Skeletal muscle satellite cell (primary cell): ENCODE data around the gene FHIT.
"Not testable (repeated sequence)": the region's sequence is repeated elsewhere in the genome, so short reads cannot be mapped to it uniquely, and the experiment has no call there.

Source experiments
- H3K27me3 ChIP-seq: 2 replicates; pipeline ENCODE4 v1.7.0; 2013; ENCODE audit warnings: low read length; ENCODE audit not compliant: control insufficient read depth, insufficient read depth
- H3K36me3 ChIP-seq: 2 replicates; pipeline ENCODE4 v1.7.0; 2013; ENCODE audit warnings: mild to moderate bottlenecking, control low read depth, low read length; ENCODE audit not compliant: insufficient read depth
- H3K4me1 ChIP-seq: 2 replicates; pipeline ENCODE4 v1.7.0; 2013; ENCODE audit warnings: low read length; ENCODE audit not compliant: control insufficient read depth, insufficient read depth
- H3K4me2 ChIP-seq: 2 replicates; pipeline ENCODE4 v1.7.0; 2013; ENCODE audit warnings: mild to moderate bottlenecking, low read length
- H3K4me3 ChIP-seq: 2 replicates; pipeline ENCODE4 v1.7.0; 2013; ENCODE audit warnings: low read length
- H3K9ac ChIP-seq: 2 replicates; pipeline ENCODE4 v1.7.0; 2013; ENCODE audit warnings: mild to moderate bottlenecking, low read depth, low read length, moderate library complexity
- H3K9me3 ChIP-seq: replicated peaks from 2 replicates; pipeline ENCODE4 v1.7.0; 2013; ENCODE audit warnings: mild to moderate bottlenecking, control low read depth, low read length

Gene FHIT

GRCh38 chr3:61073566-61074165, 177.6 kb downstream of the FHIT start:
- H3K9ac ChIP-seq, result no peak overlapping the region

GRCh38 chr3:61068084-61068483, 183.2 kb downstream of the FHIT start:
- no peak overlapping the region for H3K4me2 ChIP-seq
- H3K9ac ChIP-seq, result no peak overlapping the region
- H3K36me3 ChIP-seq, result no peaks in the 10 kb centered on the region
- H3K4me3 ChIP-seq, result no peak overlapping the region
- H3K4me1 ChIP-seq, result no peaks in the 10 kb centered on the region
- H3K9me3 ChIP-seq, result no peaks in the 10 kb centered on the region
- no peaks in the 10 kb centered on the region for H3K27me3 ChIP-seq

More at GRCh38 chr3:61073566-61074165, 177.6 kb downstream of the FHIT start:
- Histone ChIP-seq H3K27me3 (no peaks in the 10 kb centered on the region), H3K4me3 (no peak overlapping the region), H3K9me3 (no peaks in the 10 kb centered on the region), H3K4me1 (no peaks in the 10 kb centered on the region), H3K4me2 (no peak overlapping the region), H3K36me3 (no peaks in the 10 kb centered on the region)

- Histone ChIP-seq H3K36me3 (no peaks in the 10 kb centered on the region), H3K9me3 (no peaks in the 10 kb centered on the region), H3K4me2 (no peak overlapping the region), H3K4me1 (no peaks in the 10 kb centered on the region), H3K9ac (no peak overlapping the region), H3K4me3 (no peak overlapping the region), H3K27me3 (no peaks in the 10 kb centered on the region)
Measured at GRCh38 chr3:61066800-61067199, 184.5 kb downstream of the FHIT start.

- not testable (repeated sequence) for H3K27me3 ChIP-seq, H3K4me3 ChIP-seq, H3K9ac ChIP-seq, H3K36me3 ChIP-seq, H3K4me1 ChIP-seq, H3K4me2 ChIP-seq, H3K9me3 ChIP-seq
Measured at GRCh38 chr3:61066222-61066621, 185.0 kb downstream of the FHIT start.

GRCh38 chr3:61065451-61066011, 185.7 kb downstream of the FHIT start:
- Histone ChIP-seq H3K9me3 (no peaks in the 10 kb centered on the region), H3K4me1 (no peaks in the 10 kb centered on the region), H3K4me2 (no peak overlapping the region), H3K27me3 (no peaks in the 10 kb centered on the region), H3K9ac (no peak overlapping the region), H3K4me3 (no peak overlapping the region), H3K36me3 (no peaks in the 10 kb centered on the region)

GRCh38 chr3:61061092-61061723, 190.0 kb downstream of the FHIT start:
- Histone ChIP-seq H3K4me3 (no peak overlapping the region), H3K4me2 (no peak overlapping the region), H3K9ac (no peak overlapping the region), H3K4me1 (no peaks in the 10 kb centered on the region), H3K36me3 (no peaks in the 10 kb centered on the region), H3K27me3 (no peaks in the 10 kb centered on the region), H3K9me3 (no peaks in the 10 kb centered on the region)

- H3K36me3 ChIP-seq, result no peaks in the 10 kb centered on the region
- no peaks in the 10 kb centered on the region for H3K27me3 ChIP-seq
- no peak overlapping the region for H3K4me2 ChIP-seq
- H3K4me3 ChIP-seq, result no peak overlapping the region
- no peaks in the 10 kb centered on the region for H3K4me1 ChIP-seq
- H3K9me3 ChIP-seq, result no peaks in the 10 kb centered on the region
- no peak overlapping the region for H3K9ac ChIP-seq
Measured at GRCh38 chr3:61060411-61060861, 190.8 kb downstream of the FHIT start.

- Histone ChIP-seq H3K4me1 (no peaks in the 10 kb centered on the region), H3K36me3 (no peaks in the 10 kb centered on the region), H3K4me2 (no peak overlapping the region), H3K9me3 (no peaks in the 10 kb centered on the region), H3K4me3 (no peak overlapping the region), H3K9ac (no peak overlapping the region), H3K27me3 (no peaks in the 10 kb centered on the region)
Measured at GRCh38 chr3:61058836-61059235, 192.4 kb downstream of the FHIT start.

- Histone ChIP-seq H3K4me3 (no peak overlapping the region), H3K9me3 (no peaks in the 10 kb centered on the region), H3K4me1 (no peaks in the 10 kb centered on the region), H3K4me2 (no peak overlapping the region), H3K36me3 (no peaks in the 10 kb centered on the region), H3K27me3 (no peaks in the 10 kb centered on the region), H3K9ac (no peak overlapping the region)
Measured at GRCh38 chr3:61057464-61057863, 193.8 kb downstream of the FHIT start.

- no peak overlapping the region for H3K9ac ChIP-seq
- H3K4me1 ChIP-seq, result no peaks in the 10 kb centered on the region
- H3K4me3 ChIP-seq, result no peak overlapping the region
- no peaks in the 10 kb centered on the region for H3K9me3 ChIP-seq
- no peaks in the 10 kb centered on the region for H3K36me3 ChIP-seq
- H3K4me2 ChIP-seq, result no peak overlapping the region
- no peaks in the 10 kb centered on the region for H3K27me3 ChIP-seq
Measured at GRCh38 chr3:61055447-61055846, 195.8 kb downstream of the FHIT start.

GRCh38 chr3:61053781-61054496, 197.3 kb downstream of the FHIT start:
- H3K36me3 ChIP-seq, result no peaks in the 10 kb centered on the region
- H3K9me3 ChIP-seq, result no peaks in the 10 kb centered on the region
- H3K9ac ChIP-seq, result no peak overlapping the region
- no peak overlapping the region for H3K4me2 ChIP-seq
- H3K4me3 ChIP-seq, result no peak overlapping the region
- no peaks in the 10 kb centered on the region for H3K27me3 ChIP-seq
- H3K4me1 ChIP-seq, result no peaks in the 10 kb centered on the region
